ENCODE results near the gene SLC66A2. TPM values are rescaled to one million over a fixed set of nuclear protein-coding genes. Genes with fewer than 3 reads are reported as not detected.
A peak's percentile ranks its signal among the peaks of the same experiment; 100 is the strongest.

Gene SLC66A2
- total RNA-seq, 2 experiments from 2014 or later = 44.5 to 44.8 TPM

DNA sequence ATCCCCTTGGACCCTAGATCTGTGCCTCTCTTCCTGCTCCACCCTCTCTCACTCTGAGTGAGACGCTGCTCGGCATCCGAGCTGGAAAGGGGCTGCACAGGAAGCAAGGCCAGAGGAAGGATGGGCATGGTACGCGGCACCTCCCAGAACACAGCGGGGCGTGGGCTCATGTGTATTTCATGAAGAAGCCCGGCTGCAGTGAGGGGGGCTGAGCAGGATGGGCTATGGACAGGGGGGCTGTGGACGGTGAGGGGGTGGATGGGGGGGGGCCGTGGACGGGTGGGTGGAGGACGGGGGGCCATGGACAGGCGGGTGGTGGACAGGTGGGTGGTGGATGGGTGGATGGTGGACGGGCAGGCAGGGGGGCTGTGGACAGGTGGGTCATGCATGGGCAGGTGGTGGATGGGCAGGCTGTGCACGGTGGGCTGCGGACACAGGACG, 28.5 kb downstream of the SLC66A2 start:
- no peak overlapping the region for H3K27ac ChIP-seq (ENCODE audit: low read depth in 1 of 2, low read length in 2 of 2)
- H3K9me3 ChIP-seq (ENCODE audit: control insufficient read depth in 1 of 2, insufficient read depth in 1 of 2, low read length in 2 of 2) = peaks cover 0 to 19% of the 10 kb centered on the region in 2 experiments
- H3K4me3 ChIP-seq (ENCODE audit: low read length) = no peak overlapping the region
- Mint-ChIP-seq H3K4me1 (ENCODE audit: low read depth) (no peaks in the 10 kb centered on the region), H3K27ac (no peak overlapping the region), H3K27me3 (no peaks in the 10 kb centered on the region), H3K4me3 (no peak overlapping the region), H3K9me3 (no peaks in the 10 kb centered on the region), H3K36me3 (ENCODE audit: low read depth) (peaks cover 53% of the 10 kb centered on the region)
- CTCF ChIA-PET = no interaction called here
- H3K36me3 ChIP-seq (ENCODE audit: insufficient read depth, low read length) = peaks cover 20% of the 10 kb centered on the region
- TF ChIP-seq, protein P1, sequence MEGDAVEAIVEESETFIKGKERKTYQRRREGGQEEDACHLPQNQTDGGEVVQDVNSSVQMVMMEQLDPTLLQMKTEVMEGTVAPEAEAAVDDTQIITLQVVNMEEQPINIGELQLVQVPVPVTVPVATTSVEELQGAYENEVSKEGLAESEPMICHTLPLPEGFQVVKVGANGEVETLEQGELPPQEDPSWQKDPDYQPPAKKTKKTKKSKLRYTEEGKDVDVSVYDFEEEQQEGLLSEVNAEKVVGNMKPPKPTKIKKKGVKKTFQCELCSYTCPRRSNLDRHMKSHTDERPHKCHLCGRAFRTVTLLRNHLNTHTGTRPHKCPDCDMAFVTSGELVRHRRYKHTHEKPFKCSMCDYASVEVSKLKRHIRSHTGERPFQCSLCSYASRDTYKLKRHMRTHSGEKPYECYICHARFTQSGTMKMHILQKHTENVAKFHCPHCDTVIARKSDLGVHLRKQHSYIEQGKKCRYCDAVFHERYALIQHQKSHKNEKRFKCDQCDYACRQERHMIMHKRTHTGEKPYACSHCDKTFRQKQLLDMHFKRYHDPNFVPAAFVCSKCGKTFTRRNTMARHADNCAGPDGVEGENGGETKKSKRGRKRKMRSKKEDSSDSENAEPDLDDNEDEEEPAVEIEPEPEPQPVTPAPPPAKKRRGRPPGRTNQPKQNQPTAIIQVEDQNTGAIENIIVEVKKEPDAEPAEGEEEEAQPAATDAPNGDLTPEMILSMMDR (IDR thresholded peaks at IDR 0.05) = no peak
- intact Hi-C loops (cut with DNase I, micrococcal nuclease) = no loop called here
- ATAC-seq (ENCODE audit: poor library complexity) (no peak), DNase-seq (peak in 1 of 14 experiments; percentile 29)
- no peaks in the 10 kb centered on the region for H3K27me3 ChIP-seq (ENCODE audit: control insufficient read depth in 1 of 2, insufficient read depth in 2 of 2, low read length in 2 of 2)
- POLR2A ChIA-PET = no interaction called here
- peaks cover 3% of the 10 kb centered on the region for H3K4me1 ChIP-seq (ENCODE audit: insufficient read depth, low read length)

DNA sequence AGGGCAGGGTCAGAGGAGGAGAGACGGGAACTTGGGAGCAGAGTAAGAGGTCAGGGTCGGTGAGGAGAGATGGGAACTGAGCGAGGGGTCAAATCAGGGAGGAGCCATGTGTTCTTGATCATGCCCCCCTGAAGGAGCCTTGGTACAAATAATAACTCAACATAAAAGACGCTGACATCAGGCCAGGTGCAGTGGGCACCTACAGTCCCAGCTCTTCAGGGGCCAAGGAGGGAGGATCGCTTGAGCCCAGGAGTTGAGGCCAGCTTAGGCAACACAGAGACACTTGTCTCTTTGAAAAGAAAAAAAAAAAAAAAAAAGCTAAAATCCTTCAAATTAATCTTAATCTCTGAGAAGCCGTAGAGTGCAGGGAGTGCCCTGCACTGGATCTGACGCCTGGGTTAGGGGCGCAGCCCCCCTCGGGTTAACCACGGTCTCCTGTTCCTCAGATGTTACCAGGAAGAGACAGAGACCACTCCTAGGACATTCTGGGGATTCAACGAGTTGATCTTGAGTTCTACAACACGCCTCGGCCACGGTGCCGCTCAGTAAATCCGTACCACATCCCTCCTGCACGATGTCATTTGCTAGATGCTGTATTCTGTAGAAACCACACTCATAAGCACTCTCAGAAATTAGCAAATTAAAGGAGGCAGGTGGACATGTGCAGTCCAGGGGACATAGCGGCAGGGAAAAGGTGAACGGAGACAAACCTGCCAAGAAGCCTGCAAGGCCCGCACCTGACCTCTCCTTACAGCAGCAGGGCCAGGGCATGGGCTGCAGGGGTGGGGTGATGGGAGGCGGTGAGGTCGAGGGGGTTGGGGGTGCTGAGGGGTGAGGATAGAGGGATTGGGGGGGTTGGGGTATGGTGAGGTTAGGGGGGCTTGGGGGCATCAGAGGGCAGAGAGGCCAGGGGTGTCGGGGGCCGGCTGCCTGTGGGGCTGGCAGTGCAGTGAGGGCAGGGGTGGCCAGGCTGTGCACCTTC, 29.2 kb downstream of the SLC66A2 start:
- ChIA-PET POLR2A (no interaction called here), CTCF (no interaction called here)
- Histone ChIP-seq H3K27me3 (ENCODE audit: control insufficient read depth in 1 of 2, insufficient read depth in 2 of 2, low read length in 2 of 2) (no peaks in the 10 kb centered on the region), H3K4me1 (ENCODE audit: insufficient read depth, low read length) (no peaks in the 10 kb centered on the region), H3K9me3 (ENCODE audit: control insufficient read depth in 1 of 2, insufficient read depth in 1 of 2, low read length in 2 of 2) (peaks cover 0 to 23% of the 10 kb centered on the region in 2 experiments), H3K27ac (ENCODE audit: low read depth in 1 of 2, low read length in 2 of 2) (peak overlapping the region in 1 of 2 donors; percentile 23), H3K4me3 (ENCODE audit: low read length) (no peak overlapping the region), H3K36me3 (ENCODE audit: insufficient read depth, low read length) (peaks cover 15% of the 10 kb centered on the region)
- Mint-ChIP-seq H3K9me3 (no peaks in the 10 kb centered on the region), H3K4me1 (ENCODE audit: low read depth) (no peaks in the 10 kb centered on the region), H3K27ac (no peak overlapping the region), H3K36me3 (ENCODE audit: low read depth) (peaks cover 55% of the 10 kb centered on the region), H3K27me3 (no peaks in the 10 kb centered on the region), H3K4me3 (no peak overlapping the region)
- ATAC-seq (ENCODE audit: poor library complexity) (no peak), DNase-seq (peak in 2 of 14 experiments; percentile 11 to 27)
- intact Hi-C loops (cut with DNase I, micrococcal nuclease) = no loop called here
- TF ChIP-seq, protein P1 (IDR thresholded peaks at IDR 0.05) = no peak

DNA sequence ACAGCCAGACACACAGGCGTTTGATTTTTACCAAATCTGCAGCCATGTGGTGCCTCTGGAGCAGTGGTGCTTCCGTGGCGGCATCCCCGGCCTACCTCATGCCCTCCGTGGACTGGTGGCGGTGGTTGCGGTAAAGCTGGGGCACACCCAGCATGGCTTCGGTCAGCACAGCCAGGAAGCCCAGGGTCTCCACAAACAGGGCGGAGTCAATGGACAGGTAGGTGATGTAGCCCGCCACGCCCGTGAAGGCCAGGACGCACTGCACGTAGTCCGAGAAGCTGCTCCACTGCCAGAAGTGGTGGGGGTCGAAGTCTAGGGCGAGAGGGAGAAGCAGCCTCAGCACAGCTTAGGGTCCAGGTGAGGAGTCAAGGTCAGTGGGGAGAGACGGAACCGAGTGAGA, 32.4 kb downstream of the SLC66A2 start:
- ChIA-PET POLR2A (no interaction called here), CTCF (no interaction called here)
- H3K4me3 ChIP-seq (ENCODE audit: low read length) = no peak overlapping the region
- H3K4me1 ChIP-seq (ENCODE audit: insufficient read depth, low read length) = peaks cover 8% of the 10 kb centered on the region
- peak in 1 of 14 experiments; percentile 18 for DNase-seq
- peaks cover under 1% of the 10 kb centered on the region for H3K27me3 Mint-ChIP-seq
- peaks cover 51% of the 10 kb centered on the region for H3K36me3 Mint-ChIP-seq (ENCODE audit: low read depth)
- ATAC-seq (ENCODE audit: poor library complexity) = no peak
- peaks cover 0 to 27% of the 10 kb centered on the region in 2 experiments for H3K9me3 ChIP-seq (ENCODE audit: control insufficient read depth in 1 of 2, insufficient read depth in 1 of 2, low read length in 2 of 2)
- intact Hi-C loops (cut with DNase I, micrococcal nuclease) = loop anchor here in 1 of 2 experiments (10.0 kb wide), 1 partner anchor 46 kb away; the partner anchor contains the start of gene HSBP1L1
- H3K36me3 ChIP-seq (ENCODE audit: insufficient read depth, low read length) = peaks cover 15% of the 10 kb centered on the region
- no peak overlapping the region for H3K27ac Mint-ChIP-seq
- no peaks in the 10 kb centered on the region for H3K9me3 Mint-ChIP-seq
- TF ChIP-seq, protein P1 (IDR thresholded peaks at IDR 0.05) = no peak
- no peak overlapping the region for H3K27ac ChIP-seq (ENCODE audit: low read depth in 1 of 2, low read length in 2 of 2)
- H3K4me1 Mint-ChIP-seq (ENCODE audit: low read depth) = peaks cover 4% of the 10 kb centered on the region
- no peak overlapping the region for H3K4me3 Mint-ChIP-seq
- H3K27me3 ChIP-seq (ENCODE audit: control insufficient read depth in 1 of 2, insufficient read depth in 2 of 2, low read length in 2 of 2) = no peaks in the 10 kb centered on the region

Measured in CD4-positive, alpha-beta T cell (primary cell).